Gastrocnemius medialis (tissue), 4 donors: ENCODE results near the gene RPS6KL1. TPM values are rescaled to one million over a fixed set of nuclear protein-coding genes. Genes with fewer than 3 reads are reported as not detected.
"Not testable (repeated sequence)": the region's sequence is repeated elsewhere in the genome, so short reads cannot be mapped to it uniquely, and the experiment has no call there.

ENCODE experiments used
- ATAC-seq, 2 donors: fragments of 150-250 bp; one replicate each; pipeline ENCODE4 v1.9.1; 2016
- DNase-seq, 2 donors: peaks; one replicate each; pipeline ENCODE4 v3.0.0-alpha.2; 2019
- H3K27ac ChIP-seq, 4 donors: fragments of 200-600 bp; sonication (generic); 1 replicate in 1 of 4; 2 replicates in 3 of 4; pipeline ENCODE4 v1.5.1; 2016 to 2018; ENCODE audit warnings: mild to moderate bottlenecking in 2 of 4, moderate library complexity in 1 of 4
- H3K27me3 ChIP-seq, 3 donors: fragments of 200-600 bp; sonication (generic) in 2 of 3; 1 replicate in 1 of 3; 2 replicates in 2 of 3; pipeline versions ENCODE4 v1.5.1 to v1.6.0; 2016 to 2019; ENCODE audit warnings: mild to moderate bottlenecking in 1 of 3, moderate library complexity in 1 of 3
- H3K36me3 ChIP-seq, 2 donors: fragments of 200-600 bp; sonication (generic) in 1 of 2; one replicate each; pipeline ENCODE4 v1.5.1; 2017 to 2018
- H3K4me1 ChIP-seq, 2 donors: fragments of 200-600 bp; sonication (generic) in 1 of 2; one replicate each; pipeline ENCODE4 v1.5.1; 2016 to 2017; ENCODE audit warnings: mild to moderate bottlenecking in 2 of 2
- H3K4me3 ChIP-seq, 4 donors: fragments of 200-600 bp; sonication (generic) in 3 of 4; 1 replicate in 1 of 4; 2 replicates in 3 of 4; pipeline ENCODE4 v1.5.1; 2016 to 2019; ENCODE audit warnings: mild to moderate bottlenecking in 2 of 4
- H3K9me3 ChIP-seq, 3 donors: fragments of 200-600 bp; sonication (generic) in 2 of 3; 1 replicate in 1 of 3; 2 replicates in 2 of 3; pipeline ENCODE4 v1.5.1; 2016 to 2019
- POLR2A ChIP-seq, 2 donors: fragments of 450-650 bp; IDR thresholded peaks; one replicate each; pipeline ENCODE4 v1.6.1; 2017; ENCODE audit warnings: antibody characterized with exemption in 2 of 2, mild to moderate bottlenecking in 2 of 2, moderate library complexity in 2 of 2
- in situ Hi-C, 4 donors: fragments of 200-750 bp; cut with MboI; loops; one replicate each; pipeline versions ENCODE4 v1.15.0 to v1.8.0; 2017; ENCODE audit warnings: low sequenced_read_pairs in 4 of 4
- intact Hi-C: fragments of 100-400 bp; cut with DNase I; formaldehyde crosslinking; loops from one replicate; pipeline ENCODE4 v1.15.1; 2023; ENCODE audit warnings: low total_unique reads
- total RNA-seq, 4 donors: library from RNA; depleted of rRNA; stranded (reverse); fragments of >200 nt; gene quantifications; one replicate each; pipeline versions ENCODE4 v1.1.0 to v1.2.3, GENCODE V29; 2016
- TF ChIP-seq, protein P1 (sequence below), 5 experiments: fragments of 450-650 bp in 3 of 5; fragments of 200-600 bp in 2 of 5; sonication (generic) in 2 of 5; IDR thresholded peaks in 4 of 5; conservative IDR thresholded peaks in 1 of 5; 1 replicate in 4 of 5; 2 replicates in 1 of 5; pipeline ENCODE4 v1.5.1; 2016 to 2019; ENCODE audit warnings: antibody characterized with exemption in 5 of 5, mild to moderate bottlenecking in 3 of 5, moderate library complexity in 3 of 5

RPS6KL1 gene
- total RNA-seq, 4 donors from 2014 or later, result 11.7 to 34.4 (median 18.7) TPM

DNA sequence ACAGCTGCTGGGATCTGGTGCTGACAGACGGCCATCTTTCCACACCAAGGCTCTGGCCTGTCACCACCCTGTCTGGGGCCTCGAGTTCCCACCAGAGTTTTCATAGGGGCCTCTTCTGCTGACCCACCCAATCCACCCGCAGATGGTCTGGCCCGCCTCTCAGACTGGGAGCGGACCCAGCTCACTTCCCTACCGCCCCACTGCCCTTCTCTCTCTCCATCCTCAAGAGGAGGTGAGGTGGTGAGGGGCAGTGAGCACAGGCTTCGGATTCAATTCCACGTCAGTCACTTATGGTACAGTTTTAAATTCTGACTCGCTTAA lies 12.3 kb upstream of the RPS6KL1 start:
- peak overlapping the region; percentile 53 to 74 (median 56) for H3K27ac ChIP-seq

GRCh38 chr14:74934476-74935359 lies 11.7 kb upstream of the RPS6KL1 start:
- Histone ChIP-seq H3K27me3 (no peaks in the 10 kb centered on the region), H3K36me3 (no peaks in the 10 kb centered on the region), H3K4me3 (no peak overlapping the region), H3K4me1 (peaks cover 34 to 44% of the 10 kb centered on the region in 2 donors), H3K27ac (peak overlapping the region; percentile 53 to 74 (median 56)), H3K9me3 (no peaks in the 10 kb centered on the region)
- in situ Hi-C loops, result loop anchor here in 2 of 4 donors (25.0 kb wide), 1 partner anchor 153 kb away; no protein-coding TSS in a partner anchor
- DNase-seq (no peak), ATAC-seq (peak in 1 of 2 donors; percentile 16)
- intact Hi-C loops, result loop anchor here (2.0 kb wide), 1 partner anchor 18 kb away; no protein-coding TSS in a partner anchor
- TF ChIP-seq POLR2A (IDR thresholded peaks at IDR 0.05), result no peak
- TF ChIP-seq, protein P1, sequence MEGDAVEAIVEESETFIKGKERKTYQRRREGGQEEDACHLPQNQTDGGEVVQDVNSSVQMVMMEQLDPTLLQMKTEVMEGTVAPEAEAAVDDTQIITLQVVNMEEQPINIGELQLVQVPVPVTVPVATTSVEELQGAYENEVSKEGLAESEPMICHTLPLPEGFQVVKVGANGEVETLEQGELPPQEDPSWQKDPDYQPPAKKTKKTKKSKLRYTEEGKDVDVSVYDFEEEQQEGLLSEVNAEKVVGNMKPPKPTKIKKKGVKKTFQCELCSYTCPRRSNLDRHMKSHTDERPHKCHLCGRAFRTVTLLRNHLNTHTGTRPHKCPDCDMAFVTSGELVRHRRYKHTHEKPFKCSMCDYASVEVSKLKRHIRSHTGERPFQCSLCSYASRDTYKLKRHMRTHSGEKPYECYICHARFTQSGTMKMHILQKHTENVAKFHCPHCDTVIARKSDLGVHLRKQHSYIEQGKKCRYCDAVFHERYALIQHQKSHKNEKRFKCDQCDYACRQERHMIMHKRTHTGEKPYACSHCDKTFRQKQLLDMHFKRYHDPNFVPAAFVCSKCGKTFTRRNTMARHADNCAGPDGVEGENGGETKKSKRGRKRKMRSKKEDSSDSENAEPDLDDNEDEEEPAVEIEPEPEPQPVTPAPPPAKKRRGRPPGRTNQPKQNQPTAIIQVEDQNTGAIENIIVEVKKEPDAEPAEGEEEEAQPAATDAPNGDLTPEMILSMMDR (IDR thresholded peaks at IDR 0.05 in 4 of 5, conservative IDR thresholded peaks at IDR 0.05 in 1 of 5), result no peak

More for the DNA sequence above, 12.3 kb upstream of the RPS6KL1 start:
- intact Hi-C loops, result loop anchor here (2.0 kb wide), 1 partner anchor 19 kb away; no protein-coding TSS in a partner anchor
- DNase-seq, result no peak
- no peak for ATAC-seq
- Histone ChIP-seq H3K9me3 (no peaks in the 10 kb centered on the region), H3K4me1 (peaks cover 40 to 50% of the 10 kb centered on the region in 2 donors), H3K36me3 (no peaks in the 10 kb centered on the region), H3K4me3 (no peak overlapping the region), H3K27me3 (no peaks in the 10 kb centered on the region)
- in situ Hi-C loops, result loop anchor here in 2 of 4 donors (25.0 kb wide), 1 partner anchor 152 kb away; no protein-coding TSS in a partner anchor
- TF ChIP-seq, protein P1 (IDR thresholded peaks at IDR 0.05 in 4 of 5, conservative IDR thresholded peaks at IDR 0.05 in 1 of 5), result no peak
- TF ChIP-seq POLR2A (IDR thresholded peaks at IDR 0.05), result no peak

DNA sequence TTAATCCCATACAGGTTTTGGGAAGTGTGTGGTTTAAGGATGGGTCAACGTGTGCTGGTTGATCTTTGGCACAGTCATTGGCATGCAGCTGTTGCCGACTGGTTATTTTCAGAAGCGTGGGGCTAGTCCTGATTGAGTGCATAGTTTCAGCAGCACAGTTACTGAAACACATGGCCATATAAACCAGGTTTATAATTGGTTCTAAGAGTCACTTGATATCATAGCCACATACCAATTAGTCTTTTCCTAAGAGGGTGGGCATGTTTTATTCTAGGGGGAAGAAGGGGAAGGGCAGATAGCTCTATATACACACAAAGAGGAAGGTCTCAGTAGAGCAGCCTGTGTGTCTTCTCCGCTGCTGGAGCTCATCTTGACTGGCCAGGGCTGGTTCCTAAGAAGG lies 11.0 kb upstream of the RPS6KL1 start:
- intact Hi-C loops (loop anchor here (2.0 kb wide), 1 partner anchor 17 kb away; no protein-coding TSS in a partner anchor), in situ Hi-C loops (loop anchor here in 2 of 4 donors (25.0 kb wide), 1 partner anchor 153 kb away; no protein-coding TSS in a partner anchor)
- Histone ChIP-seq H3K4me3 (no peak overlapping the region), H3K36me3 (no peaks in the 10 kb centered on the region), H3K9me3 (no peaks in the 10 kb centered on the region), H3K27me3 (no peaks in the 10 kb centered on the region), H3K4me1 (peaks cover 27 to 37% of the 10 kb centered on the region in 2 donors), H3K27ac (peak overlapping the region; percentile 53 to 74 (median 56))
- ATAC-seq (peak; percentile 57 to 83), DNase-seq (no peak)
- TF ChIP-seq POLR2A (IDR thresholded peaks at IDR 0.05), result no peak
- TF ChIP-seq, protein P1 (IDR thresholded peaks at IDR 0.05 in 4 of 5, conservative IDR thresholded peaks at IDR 0.05 in 1 of 5), result no peak

DNA sequence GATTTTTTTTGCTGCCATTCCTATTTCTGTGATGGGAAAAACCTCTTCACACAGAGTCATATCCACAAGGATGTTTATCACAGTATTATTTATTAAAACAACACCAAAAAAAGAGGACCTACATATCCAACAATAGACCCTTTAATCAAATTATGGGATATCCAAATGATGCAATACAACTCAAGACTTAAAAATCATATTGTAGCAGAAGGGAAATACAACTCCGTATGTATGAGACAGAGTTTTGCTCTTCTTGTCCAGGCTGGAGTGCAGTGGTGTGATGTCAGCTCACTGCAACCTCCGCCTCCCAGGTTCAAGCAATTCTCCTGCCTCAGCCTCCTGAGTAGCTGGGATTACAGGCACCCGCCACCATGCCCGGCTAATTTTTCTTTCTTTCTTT lies 9.9 kb upstream of the RPS6KL1 start:
- Histone ChIP-seq H3K4me1 (peaks cover 23 to 32% of the 10 kb centered on the region in 2 donors), H3K27ac (peak overlapping the region; percentile 9 to 74 (median 56))
- H3K27me3 ChIP-seq, H3K4me3 ChIP-seq, H3K36me3 ChIP-seq, DNase-seq, H3K9me3 ChIP-seq, intact Hi-C loops, ATAC-seq: not testable (repeated sequence)
- in situ Hi-C loops, result loop anchor here in 2 of 4 donors (25.0 kb wide), 1 partner anchor 154 kb away; no protein-coding TSS in a partner anchor

GRCh38 chr14:74932401-74932901 lies 9.4 kb upstream of the RPS6KL1 start:
- ATAC-seq (peak; percentile 57 to 69), DNase-seq (peak; percentile 45 to 54)
- H3K9me3 ChIP-seq, result no peaks in the 10 kb centered on the region
- no peak overlapping the region for H3K4me3 ChIP-seq
- in situ Hi-C loops, result loop anchor here in 2 of 4 donors (25.0 kb wide), 1 partner anchor 155 kb away; no protein-coding TSS in a partner anchor
- H3K4me1 ChIP-seq, result peaks cover 23 to 32% of the 10 kb centered on the region in 2 donors
- H3K27ac ChIP-seq, result peak overlapping the region; percentile 9 to 74 (median 56)
- TF ChIP-seq, protein P1 (IDR thresholded peaks at IDR 0.05 in 4 of 5, conservative IDR thresholded peaks at IDR 0.05 in 1 of 5), result no peak
- TF ChIP-seq POLR2A (IDR thresholded peaks at IDR 0.05), result no peak
- H3K36me3 ChIP-seq, result no peaks in the 10 kb centered on the region
- intact Hi-C loops, result no loop called here
- H3K27me3 ChIP-seq, result no peaks in the 10 kb centered on the region

DNA sequence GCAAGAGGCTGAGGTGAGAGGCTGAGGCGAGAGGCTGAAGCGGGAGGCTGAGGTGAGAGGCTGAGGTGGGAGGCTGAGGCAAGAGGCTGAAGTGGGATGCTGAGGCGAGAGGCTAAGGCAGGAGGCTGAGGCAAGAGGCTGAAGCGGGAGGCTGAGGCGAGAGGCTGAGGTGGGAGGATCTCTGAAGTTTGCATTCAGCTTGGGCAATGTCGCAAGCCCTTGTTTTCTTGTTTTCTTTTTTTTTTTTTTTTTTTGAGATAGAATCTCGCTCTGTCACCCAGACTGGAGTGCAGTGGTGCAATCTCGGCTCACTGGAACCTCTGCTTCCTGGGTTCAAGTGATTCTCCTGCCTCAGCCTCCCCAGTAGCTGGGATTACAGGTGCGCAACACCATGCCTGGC lies 8.7 kb upstream of the RPS6KL1 start:
- H3K36me3 ChIP-seq, DNase-seq, H3K9me3 ChIP-seq, H3K27me3 ChIP-seq, ATAC-seq, H3K4me3 ChIP-seq, intact Hi-C loops: not testable (repeated sequence)
- Histone ChIP-seq H3K27ac (peak overlapping the region; percentile 9 to 74 (median 56)), H3K4me1 (peaks cover 23 to 32% of the 10 kb centered on the region in 2 donors)
- in situ Hi-C loops, result loop anchor here in 2 of 4 donors (25.0 kb wide), 1 partner anchor 156 kb away; no protein-coding TSS in a partner anchor
